ENCODE measurements around the gene MLLT1. TPM values are rescaled to one million over a fixed set of nuclear protein-coding genes. Genes with fewer than 3 reads are reported as not detected.

The MLLT1 gene
- total RNA-seq: 3.1 and 8.0 TPM in 2 replicates

GRCh38 chr19:6279931-6280591 lies at the start of gene MLLT1:
Gene MLLT1 (minus strand): TSS chr19:6279975. CDS start chr19:6279784, 191 bp downstream.

Other genes starting within 250 kb of the MLLT1 start
- gene RFX2, start 169.5 kb downstream of the MLLT1 start, total RNA-seq: 1.3 and 6.5 TPM in 2 replicates
- gene ACSBG2, start 144.3 kb downstream of the MLLT1 start, total RNA-seq: not detected in 2 replicates
- not detected in 2 replicates for gene ACER1, start 53.6 kb upstream of the MLLT1 start, total RNA-seq
- gene CLPP, start 81.6 kb upstream of the MLLT1 start, total RNA-seq: 45.1 and 47.4 TPM in 2 replicates
- 15.6 and 27.5 TPM in 2 replicates for gene ALKBH7, start 92.8 kb upstream of the MLLT1 start, total RNA-seq
- gene PSPN, start 96.0 kb upstream of the MLLT1 start, total RNA-seq: 0.65 and 1.3 TPM in 2 replicates
- 38.4 and 51.5 TPM in 2 replicates for gene GTF2F1, start 113.2 kb upstream of the MLLT1 start, total RNA-seq
- 102 and 214 TPM in 2 replicates for gene KHSRP, start 144.8 kb upstream of the MLLT1 start, total RNA-seq
- gene SLC25A41, start 153.8 kb upstream of the MLLT1 start, total RNA-seq: 0.06 TPM in 1 of 2 replicates, not detected in the other
- 8.9 and 25.6 TPM in 2 replicates for gene SLC25A23, start 179.8 kb upstream of the MLLT1 start, total RNA-seq
- not detected in 2 replicates for gene CRB3, start 184.3 kb upstream of the MLLT1 start, total RNA-seq
- not detected in 2 replicates for gene DENND1C, start 201.8 kb upstream of the MLLT1 start, total RNA-seq
- not detected in 2 replicates for gene TUBB4A, start 222.3 kb upstream of the MLLT1 start, total RNA-seq

Data from bladder microvascular endothelial cell (primary cell).